HL-60 (cell line): Measurements from ENCODE around the gene ZSCAN22.

ENCODE experiments used
- GABPA ChIP-seq: IDR thresholded peaks from 2 replicates; pipeline ENCODE4 v1.6.1; 2012; ENCODE audit warnings: low read depth
- POLR2AphosphoS5 ChIP-seq: IDR thresholded peaks from 2 replicates; pipeline ENCODE4 v1.6.1; 2012; ENCODE audit warnings: low read depth
- SPI1 ChIP-seq: IDR thresholded peaks from 2 replicates; pipeline ENCODE4 v1.6.1; 2012; ENCODE audit warnings: low read depth, mild to moderate bottlenecking, borderline replicate concordance
- TF ChIP-seq, protein P1 (sequence below): IDR thresholded peaks from one replicate; pipeline ENCODE4 v1.5.1; 2011; ENCODE audit warnings: low read length, control low read depth, inconsistent platforms; ENCODE audit not compliant: insufficient read depth
- TF ChIP-seq, protein P2 (sequence below): IDR thresholded peaks from 2 replicates; pipeline ENCODE4 v1.6.1; 2012; ENCODE audit warnings: low read depth; ENCODE audit not compliant: insufficient replicate concordance

DNA sequence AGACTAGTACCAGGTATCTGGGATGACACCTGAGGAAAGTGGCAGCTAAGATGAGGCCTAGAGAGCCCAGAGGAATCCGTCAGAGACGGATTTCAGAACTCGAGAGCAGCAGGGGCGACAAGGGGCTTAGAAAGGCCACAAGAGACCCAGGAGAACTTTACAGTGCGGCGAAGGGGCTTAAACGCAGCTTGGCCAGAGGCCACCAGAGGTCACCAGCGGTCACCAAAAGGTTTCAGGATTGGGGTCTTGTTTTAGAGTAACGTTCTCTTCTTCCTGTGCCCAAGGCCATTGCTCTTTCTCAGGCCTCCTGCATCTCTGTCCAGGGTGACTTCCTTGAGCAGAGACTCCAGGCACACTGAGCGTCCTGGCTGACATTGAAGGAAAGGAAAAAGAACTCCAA, 2.2 kb downstream of the ZSCAN22 start:
- TF ChIP-seq, protein P1, sequence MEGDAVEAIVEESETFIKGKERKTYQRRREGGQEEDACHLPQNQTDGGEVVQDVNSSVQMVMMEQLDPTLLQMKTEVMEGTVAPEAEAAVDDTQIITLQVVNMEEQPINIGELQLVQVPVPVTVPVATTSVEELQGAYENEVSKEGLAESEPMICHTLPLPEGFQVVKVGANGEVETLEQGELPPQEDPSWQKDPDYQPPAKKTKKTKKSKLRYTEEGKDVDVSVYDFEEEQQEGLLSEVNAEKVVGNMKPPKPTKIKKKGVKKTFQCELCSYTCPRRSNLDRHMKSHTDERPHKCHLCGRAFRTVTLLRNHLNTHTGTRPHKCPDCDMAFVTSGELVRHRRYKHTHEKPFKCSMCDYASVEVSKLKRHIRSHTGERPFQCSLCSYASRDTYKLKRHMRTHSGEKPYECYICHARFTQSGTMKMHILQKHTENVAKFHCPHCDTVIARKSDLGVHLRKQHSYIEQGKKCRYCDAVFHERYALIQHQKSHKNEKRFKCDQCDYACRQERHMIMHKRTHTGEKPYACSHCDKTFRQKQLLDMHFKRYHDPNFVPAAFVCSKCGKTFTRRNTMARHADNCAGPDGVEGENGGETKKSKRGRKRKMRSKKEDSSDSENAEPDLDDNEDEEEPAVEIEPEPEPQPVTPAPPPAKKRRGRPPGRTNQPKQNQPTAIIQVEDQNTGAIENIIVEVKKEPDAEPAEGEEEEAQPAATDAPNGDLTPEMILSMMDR, result peak; percentile 10
- no peak for TF ChIP-seq POLR2AphosphoS5
- no peak for TF ChIP-seq GABPA
- TF ChIP-seq, protein P2, sequence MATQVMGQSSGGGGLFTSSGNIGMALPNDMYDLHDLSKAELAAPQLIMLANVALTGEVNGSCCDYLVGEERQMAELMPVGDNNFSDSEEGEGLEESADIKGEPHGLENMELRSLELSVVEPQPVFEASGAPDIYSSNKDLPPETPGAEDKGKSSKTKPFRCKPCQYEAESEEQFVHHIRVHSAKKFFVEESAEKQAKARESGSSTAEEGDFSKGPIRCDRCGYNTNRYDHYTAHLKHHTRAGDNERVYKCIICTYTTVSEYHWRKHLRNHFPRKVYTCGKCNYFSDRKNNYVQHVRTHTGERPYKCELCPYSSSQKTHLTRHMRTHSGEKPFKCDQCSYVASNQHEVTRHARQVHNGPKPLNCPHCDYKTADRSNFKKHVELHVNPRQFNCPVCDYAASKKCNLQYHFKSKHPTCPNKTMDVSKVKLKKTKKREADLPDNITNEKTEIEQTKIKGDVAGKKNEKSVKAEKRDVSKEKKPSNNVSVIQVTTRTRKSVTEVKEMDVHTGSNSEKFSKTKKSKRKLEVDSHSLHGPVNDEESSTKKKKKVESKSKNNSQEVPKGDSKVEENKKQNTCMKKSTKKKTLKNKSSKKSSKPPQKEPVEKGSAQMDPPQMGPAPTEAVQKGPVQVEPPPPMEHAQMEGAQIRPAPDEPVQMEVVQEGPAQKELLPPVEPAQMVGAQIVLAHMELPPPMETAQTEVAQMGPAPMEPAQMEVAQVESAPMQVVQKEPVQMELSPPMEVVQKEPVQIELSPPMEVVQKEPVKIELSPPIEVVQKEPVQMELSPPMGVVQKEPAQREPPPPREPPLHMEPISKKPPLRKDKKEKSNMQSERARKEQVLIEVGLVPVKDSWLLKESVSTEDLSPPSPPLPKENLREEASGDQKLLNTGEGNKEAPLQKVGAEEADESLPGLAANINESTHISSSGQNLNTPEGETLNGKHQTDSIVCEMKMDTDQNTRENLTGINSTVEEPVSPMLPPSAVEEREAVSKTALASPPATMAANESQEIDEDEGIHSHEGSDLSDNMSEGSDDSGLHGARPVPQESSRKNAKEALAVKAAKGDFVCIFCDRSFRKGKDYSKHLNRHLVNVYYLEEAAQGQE, result no peak
- no peak for TF ChIP-seq SPI1
